Gastrocnemius medialis (tissue), 4 donors: ENCODE measurements around the gene COLEC12. TPM values are rescaled to one million over a fixed set of nuclear protein-coding genes. Genes with fewer than 3 reads are reported as not detected.

Experiments
- ATAC-seq, 2 donors: fragments of 150-250 bp; one replicate each; pipeline ENCODE4 v1.9.1; 2016
- DNase-seq, 2 donors: peaks; one replicate each; pipeline ENCODE4 v3.0.0-alpha.2; 2019
- H3K27ac ChIP-seq, 4 donors: fragments of 200-600 bp; sonication (generic); 1 replicate in 1 of 4; 2 replicates in 3 of 4; pipeline ENCODE4 v1.5.1; 2016 to 2018; ENCODE audit warnings: mild to moderate bottlenecking in 2 of 4, moderate library complexity in 1 of 4
- H3K27me3 ChIP-seq, 3 donors: fragments of 200-600 bp; sonication (generic) in 2 of 3; 1 replicate in 1 of 3; 2 replicates in 2 of 3; pipeline versions ENCODE4 v1.5.1 to v1.6.0; 2016 to 2019; ENCODE audit warnings: mild to moderate bottlenecking in 1 of 3, moderate library complexity in 1 of 3
- H3K36me3 ChIP-seq, 2 donors: fragments of 200-600 bp; sonication (generic) in 1 of 2; one replicate each; pipeline ENCODE4 v1.5.1; 2017 to 2018
- H3K4me1 ChIP-seq, 2 donors: fragments of 200-600 bp; sonication (generic) in 1 of 2; one replicate each; pipeline ENCODE4 v1.5.1; 2016 to 2017; ENCODE audit warnings: mild to moderate bottlenecking in 2 of 2
- H3K4me3 ChIP-seq, 4 donors: fragments of 200-600 bp; sonication (generic) in 3 of 4; 1 replicate in 1 of 4; 2 replicates in 3 of 4; pipeline ENCODE4 v1.5.1; 2016 to 2019; ENCODE audit warnings: mild to moderate bottlenecking in 2 of 4
- H3K9me3 ChIP-seq, 3 donors: fragments of 200-600 bp; sonication (generic) in 2 of 3; 1 replicate in 1 of 3; 2 replicates in 2 of 3; pipeline ENCODE4 v1.5.1; 2016 to 2019
- POLR2A ChIP-seq, 2 donors: fragments of 450-650 bp; IDR thresholded peaks; one replicate each; pipeline ENCODE4 v1.6.1; 2017; ENCODE audit warnings: antibody characterized with exemption in 2 of 2, mild to moderate bottlenecking in 2 of 2, moderate library complexity in 2 of 2
- in situ Hi-C, 4 donors: fragments of 200-750 bp; cut with MboI; loops; one replicate each; pipeline versions ENCODE4 v1.15.0 to v1.8.0; 2017; ENCODE audit warnings: low sequenced_read_pairs in 4 of 4
- intact Hi-C: fragments of 100-400 bp; cut with DNase I; formaldehyde crosslinking; loops from one replicate; pipeline ENCODE4 v1.15.1; 2023; ENCODE audit warnings: low total_unique reads
- total RNA-seq, 4 donors: library from RNA; depleted of rRNA; stranded (reverse); fragments of >200 nt; gene quantifications; one replicate each; pipeline versions ENCODE4 v1.1.0 to v1.2.3, GENCODE V29; 2016
- TF ChIP-seq, protein P1 (sequence below), 5 experiments: fragments of 450-650 bp in 3 of 5; fragments of 200-600 bp in 2 of 5; sonication (generic) in 2 of 5; IDR thresholded peaks in 4 of 5; conservative IDR thresholded peaks in 1 of 5; 1 replicate in 4 of 5; 2 replicates in 1 of 5; pipeline ENCODE4 v1.5.1; 2016 to 2019; ENCODE audit warnings: antibody characterized with exemption in 5 of 5, mild to moderate bottlenecking in 3 of 5, moderate library complexity in 3 of 5

Gene COLEC12
- 1 to 10 TPM in 3 of 4 donors, under 1 TPM in 1; 0.97 to 6.1 (median 5.1) TPM for total RNA-seq

- Histone ChIP-seq H3K36me3 (no peaks in the 10 kb centered on the region), H3K4me3 (peak within 1 kb of the TSS; percentile 38 to 50 (median 42)), H3K4me1 (no peaks in the 10 kb centered on the region), H3K27ac (peak within 1 kb of the TSS in 1 of 4 donors; percentile 10), H3K27me3 (peaks cover 15 to 23% (median 18%) of the 10 kb centered on the region in 3 donors), H3K9me3 (no peaks in the 10 kb centered on the region)
- intact Hi-C loops: no loop called here
- DNase-seq (no peak), ATAC-seq (no peak)
- in situ Hi-C loops: loop anchor here in 2 of 4 donors (25.0 kb wide), 1 partner anchor 111 kb away; no protein-coding TSS in a partner anchor
- peak in 1 of 2 donors; percentile 13 for TF ChIP-seq POLR2A (IDR thresholded peaks at IDR 0.05)
- TF ChIP-seq, protein P1, sequence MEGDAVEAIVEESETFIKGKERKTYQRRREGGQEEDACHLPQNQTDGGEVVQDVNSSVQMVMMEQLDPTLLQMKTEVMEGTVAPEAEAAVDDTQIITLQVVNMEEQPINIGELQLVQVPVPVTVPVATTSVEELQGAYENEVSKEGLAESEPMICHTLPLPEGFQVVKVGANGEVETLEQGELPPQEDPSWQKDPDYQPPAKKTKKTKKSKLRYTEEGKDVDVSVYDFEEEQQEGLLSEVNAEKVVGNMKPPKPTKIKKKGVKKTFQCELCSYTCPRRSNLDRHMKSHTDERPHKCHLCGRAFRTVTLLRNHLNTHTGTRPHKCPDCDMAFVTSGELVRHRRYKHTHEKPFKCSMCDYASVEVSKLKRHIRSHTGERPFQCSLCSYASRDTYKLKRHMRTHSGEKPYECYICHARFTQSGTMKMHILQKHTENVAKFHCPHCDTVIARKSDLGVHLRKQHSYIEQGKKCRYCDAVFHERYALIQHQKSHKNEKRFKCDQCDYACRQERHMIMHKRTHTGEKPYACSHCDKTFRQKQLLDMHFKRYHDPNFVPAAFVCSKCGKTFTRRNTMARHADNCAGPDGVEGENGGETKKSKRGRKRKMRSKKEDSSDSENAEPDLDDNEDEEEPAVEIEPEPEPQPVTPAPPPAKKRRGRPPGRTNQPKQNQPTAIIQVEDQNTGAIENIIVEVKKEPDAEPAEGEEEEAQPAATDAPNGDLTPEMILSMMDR (IDR thresholded peaks at IDR 0.05 in 4 of 5, conservative IDR thresholded peaks at IDR 0.05 in 1 of 5): no peak
These were observed at the start of gene COLEC12 for GRCh38 chr18:500632-501405. Gene COLEC12 (minus strand): TSS chr18:500701. CDS start chr18:500514, 187 bp downstream.

DNA sequence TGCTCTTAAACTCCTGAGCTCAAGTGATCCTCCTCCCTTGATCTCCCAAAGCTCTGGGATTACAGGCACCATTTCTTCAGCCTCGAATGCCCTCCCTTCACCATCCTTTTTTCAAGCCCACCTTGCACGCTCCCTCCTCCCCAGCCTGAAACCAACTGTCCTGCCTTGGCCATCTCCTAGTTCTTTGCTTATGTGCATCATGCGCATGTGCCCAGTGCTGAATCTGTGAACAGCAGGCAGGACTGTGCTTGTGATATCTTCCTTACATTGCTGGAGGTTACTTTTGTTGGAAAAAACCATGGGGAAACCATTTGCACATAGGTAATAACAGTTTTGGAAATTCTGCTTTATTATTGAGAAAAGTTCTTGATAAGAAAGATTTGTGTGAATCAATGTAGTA, 49.5 kb upstream of the COLEC12 start:
- TF ChIP-seq, protein P1 (IDR thresholded peaks at IDR 0.05 in 4 of 5, conservative IDR thresholded peaks at IDR 0.05 in 1 of 5): no peak
- no peak for TF ChIP-seq POLR2A (IDR thresholded peaks at IDR 0.05)
- H3K4me3 ChIP-seq: no peak overlapping the region
- no peaks in the 10 kb centered on the region for H3K4me1 ChIP-seq
- no peaks in the 10 kb centered on the region for H3K36me3 ChIP-seq
- ATAC-seq (no peak), DNase-seq (no peak)
- no peak overlapping the region for H3K27ac ChIP-seq
- in situ Hi-C loops (no loop called here), intact Hi-C loops (no loop called here)
- peaks cover 0 to 3% (median 0%) of the 10 kb centered on the region in 3 donors for H3K27me3 ChIP-seq
- no peaks in the 10 kb centered on the region for H3K9me3 ChIP-seq

DNA sequence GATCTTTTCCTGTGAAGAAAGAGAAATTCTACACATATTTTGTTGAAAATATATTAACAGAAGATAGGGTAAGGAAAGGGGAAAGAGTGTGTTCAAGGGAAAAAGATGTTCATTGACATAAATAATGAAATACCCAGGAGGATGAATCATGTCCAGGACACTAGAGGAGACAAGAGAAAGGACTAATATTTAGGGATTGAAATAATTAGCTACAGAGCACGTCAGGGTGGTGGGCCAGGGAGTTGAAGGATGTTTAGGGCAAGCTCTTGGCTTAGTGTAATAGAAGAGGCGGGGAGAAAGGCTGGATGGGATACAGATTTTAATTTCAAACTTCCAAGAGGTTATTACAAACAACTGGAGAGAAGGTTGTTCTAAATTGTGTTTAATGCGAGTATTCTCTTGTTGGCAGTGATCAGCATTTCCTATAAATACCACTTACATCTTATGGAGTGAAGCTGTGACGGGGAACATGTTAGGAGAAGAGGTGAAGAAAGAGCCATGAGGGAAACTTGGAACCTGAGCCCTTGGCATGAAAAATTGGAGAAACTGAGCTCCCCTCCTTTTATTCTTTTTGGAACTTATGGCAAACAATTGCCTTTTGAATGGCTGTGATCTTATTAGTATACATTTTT, 43.1 kb upstream of the COLEC12 start:
- TF ChIP-seq, protein P1 (IDR thresholded peaks at IDR 0.05 in 4 of 5, conservative IDR thresholded peaks at IDR 0.05 in 1 of 5): no peak
- TF ChIP-seq POLR2A (IDR thresholded peaks at IDR 0.05): no peak
- Histone ChIP-seq H3K9me3 (no peaks in the 10 kb centered on the region), H3K4me3 (no peak overlapping the region), H3K27ac (no peak overlapping the region), H3K27me3 (no peaks in the 10 kb centered on the region), H3K36me3 (no peaks in the 10 kb centered on the region), H3K4me1 (no peaks in the 10 kb centered on the region)
- ATAC-seq: no peak
- in situ Hi-C loops (no loop called here), intact Hi-C loops (no loop called here)
- DNase-seq: no peak

DNA sequence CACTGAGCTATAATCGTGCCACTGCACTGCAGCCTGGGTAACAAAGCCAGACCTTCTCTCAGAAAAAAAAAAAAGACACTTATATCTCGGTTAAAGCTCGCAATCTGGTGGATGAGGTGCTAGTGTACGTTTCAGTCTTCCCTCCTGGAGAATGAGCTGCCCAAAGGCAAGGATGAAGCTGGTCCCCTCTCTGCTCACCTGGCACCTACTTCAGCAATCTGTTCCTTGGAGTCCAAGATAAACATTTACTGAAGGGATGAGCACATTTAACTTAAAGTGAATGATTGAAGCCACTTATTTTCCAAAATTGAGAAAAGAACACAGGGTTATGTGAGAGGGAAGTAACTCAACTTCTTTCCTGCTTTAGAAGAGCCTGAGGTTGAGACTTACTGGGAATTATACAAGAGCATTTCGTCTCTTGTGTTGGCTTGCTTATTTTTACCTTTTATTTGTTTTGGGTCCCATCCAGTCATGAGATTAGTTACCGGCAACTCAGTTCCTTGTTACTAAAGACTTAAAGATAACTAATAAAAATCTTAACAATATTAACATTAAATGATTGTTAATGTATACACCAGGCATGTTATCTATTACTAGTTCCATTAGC, 33.6 kb upstream of the COLEC12 start:
- H3K4me3 ChIP-seq: no peak overlapping the region
- no peaks in the 10 kb centered on the region for H3K36me3 ChIP-seq
- intact Hi-C loops: no loop called here
- no peak overlapping the region for H3K27ac ChIP-seq
- DNase-seq: no peak
- no peak for ATAC-seq
- H3K27me3 ChIP-seq: no peaks in the 10 kb centered on the region
- no peak for TF ChIP-seq POLR2A (IDR thresholded peaks at IDR 0.05)
- TF ChIP-seq, protein P1 (IDR thresholded peaks at IDR 0.05 in 4 of 5, conservative IDR thresholded peaks at IDR 0.05 in 1 of 5): no peak
- no peaks in the 10 kb centered on the region for H3K9me3 ChIP-seq
- in situ Hi-C loops: no loop called here
- H3K4me1 ChIP-seq: no peaks in the 10 kb centered on the region
